GM12878 (cell line): ENCODE data around the gene DOCK1. TPM values are rescaled to one million over a fixed set of nuclear protein-coding genes. Genes with fewer than 3 reads are reported as not detected.

Source experiments
- ATAC-seq: fragments of 200-7000 bp; cut with Tn5 transposase; 3 replicates; pipeline ENCODE4 v1.9.1; 2020; ENCODE audit warnings: mild to moderate bottlenecking, moderate library complexity
- BruUV-seq: library from RNA; stranded (reverse); fragments of 400-500 nt; replicated peaks from 2 replicates; lab custom pipeline; 2021; lab: Mats Ljungman, UMichigan
- CTCF ChIA-PET: fragments of 300-600 bp; sonication (Branson Sonifier 250); formaldehyde crosslinking; extraction: SDS; loops from one replicate; lab custom pipeline; 2021; ENCODE audit warnings: inconsistent platforms; lab: Yijun Ruan, JAX
- POLR2A ChIA-PET: fragments of 350-600 bp; formaldehyde crosslinking; extraction: SDS; loops from one replicate; lab custom pipeline; 2021; ENCODE audit warnings: inconsistent platforms; lab: Charles Lee
- RAD21 ChIA-PET: fragments of 300-600 bp; sonication (Branson Sonifier 250); formaldehyde crosslinking; loops from one replicate; lab custom pipeline; 2023; ENCODE audit warnings: antibody characterized with exemption; ENCODE audit not compliant: unreplicated experiment; lab: Charles Lee
- SMC1A ChIA-PET: fragments of 300-600 bp; sonication (Branson Sonifier 250); formaldehyde crosslinking; loops from one replicate; lab custom pipeline; 2023; ENCODE audit not compliant: unreplicated experiment, uncharacterized antibody; lab: Charles Lee
- DNase-seq: peaks from one replicate; pipeline ENCODE4 v3.0.0-alpha.2; 2011; ENCODE audit warnings: low read depth, low spot score
- FAIRE-seq: peaks from 3 replicates; lab custom pipeline; 2011; peaks lifted over from hg19 to GRCh38; lab: Jason Lieb, UNC
- H2AFZ ChIP-seq: 2 replicates; pipeline ENCODE4 v1.6.0; 2011; ENCODE audit warnings: low read depth, low read length, control low read depth; ENCODE audit not compliant: control insufficient read depth
- H3K27ac ChIP-seq: 2 replicates; pipeline ENCODE4 v1.5.1; 2011; ENCODE audit warnings: control low read depth; ENCODE audit not compliant: control insufficient read depth, insufficient read depth
- H3K27me3 ChIP-seq, 2 experiments: replicated peaks in 1 of 2; 2 replicates each; pipeline versions ENCODE4 v1.6.0 to v1.6.1; 2011; ENCODE audit warnings: low read length in 1 of 2; ENCODE audit not compliant: control insufficient read depth in 2 of 2, insufficient read depth in 2 of 2
- H3K36me3 ChIP-seq, 2 experiments: 2 replicates each; pipeline ENCODE4 v1.5.1; 2011; ENCODE audit warnings: low read length in 1 of 2; ENCODE audit not compliant: control insufficient read depth in 2 of 2, insufficient read depth in 2 of 2
- H3K4me1 ChIP-seq: 2 replicates; pipeline ENCODE4 v1.6.1; 2011; ENCODE audit warnings: mild to moderate bottlenecking, low read length, moderate library complexity, mixed read lengths; ENCODE audit not compliant: control insufficient read depth, insufficient read depth
- H3K4me2 ChIP-seq: 2 replicates; pipeline ENCODE4 v1.6.0; 2011; ENCODE audit warnings: control low read depth; ENCODE audit not compliant: control insufficient read depth, insufficient read depth
- H3K4me3 ChIP-seq: fragments of 200-600 bp; sonication (generic); 2 replicates; pipeline ENCODE4 v1.5.1; 2016
- H3K79me2 ChIP-seq: 2 replicates; pipeline ENCODE4 v1.6.0; 2011; ENCODE audit warnings: low read length; ENCODE audit not compliant: control insufficient read depth, insufficient read depth
- H3K9ac ChIP-seq: 2 replicates; pipeline ENCODE4 v1.8.0; 2011; ENCODE audit warnings: low read length, control low read depth, mixed read lengths; ENCODE audit not compliant: control insufficient read depth, insufficient read depth
- H3K9me3 ChIP-seq: replicated peaks from 3 replicates; pipeline ENCODE4 v1.5.1; 2011; ENCODE audit warnings: mild to moderate bottlenecking, low read length; ENCODE audit not compliant: control insufficient read depth, insufficient read depth
- H4K20me1 ChIP-seq: 2 replicates; pipeline ENCODE4 v1.6.0; 2011; ENCODE audit not compliant: control insufficient read depth, insufficient read depth
- HCFC1 ChIP-seq: fragments of 150-350 bp; IDR thresholded peaks from 2 replicates; pipeline ENCODE4 v1.6.1; 2014; ENCODE audit warnings: low read length
- JUND ChIP-seq: IDR thresholded peaks from 2 replicates; pipeline ENCODE4 v1.6.1; 2012; ENCODE audit warnings: low read depth, mild to moderate bottlenecking, low read length, improper control_type of control experiment, moderate library complexity
- KDM1A ChIP-seq: fragments of 200-600 bp; sonication (generic); IDR thresholded peaks from 2 replicates; pipeline ENCODE4 v1.6.1; 2016; ENCODE audit warnings: borderline replicate concordance
- MEF2B ChIP-seq: fragments of 450-650 bp; IDR thresholded peaks from 2 replicates; pipeline ENCODE4 v1.6.1; 2018; ENCODE audit warnings: mild to moderate bottlenecking, moderate library complexity; ENCODE audit not compliant: partially characterized antibody, poor library complexity, severe bottlenecking
- MXI1 ChIP-seq: fragments of 150-350 bp; IDR thresholded peaks from 2 replicates; pipeline ENCODE4 v1.6.1; 2011; ENCODE audit warnings: low read depth, mild to moderate bottlenecking, inconsistent platforms, low read length, improper control_type of control experiment
- WGBS: methylation state at CpG from one replicate; pipeline ENCODE4 v1.1.6; 2016; ENCODE audit warnings: low lambda C conversion rate; ENCODE audit not compliant: insufficient replicate concordance, insufficient coverage; ENCODE audit errors: missing lambda C conversion rate; 5-methylcytosine and 5-hydroxymethylcytosine counted together
- in situ Hi-C: fragments of 300-500 bp; cut with MboI; formaldehyde crosslinking; loops from 9 replicates; pipeline ENCODE4 v1.14.3; 2018; ENCODE audit warnings: mixed read lengths
- intact Hi-C: fragments of 100-400 bp; cut with micrococcal nuclease; formaldehyde crosslinking; loops from one replicate; pipeline ENCODE4 v1.14.2; 2022; ENCODE audit not compliant: unreplicated experiment
- polyA plus RNA-seq, 11 experiments: library from polyadenylated mRNA; depleted of rRNA in 4 of 11; unstranded in 6 of 11; stranded (reverse) in 5 of 11; fragments of >200 nt; fragmentation: Nextera tagmentation in 4 of 11; fragmentation: Illumina TruSeq in 1 of 11; extraction: Ambion mirVana in 4 of 11; extraction: Trizol in 1 of 11; gene quantifications; 1 replicate in 1 of 11; 2 replicates in 10 of 11; pipeline versions ENCODE4 v1.2.1 to v1.2.3, GENCODE V29; 2011 to 2016; ENCODE audit warnings: inconsistent platforms in 2 of 11, missing spikeins in 2 of 11, low read depth in 1 of 11
- total RNA-seq, 4 experiments: library from RNA; depleted of rRNA in 3 of 4; stranded (reverse); fragments of >200 nt in 3 of 4; fragmentation: Illumina TruSeq in 1 of 4; extraction: Trizol in 1 of 4; gene quantifications; 2 replicates each; pipeline versions ENCODE4 v1.2.1 to v1.2.3, GENCODE V29; 2013 to 2021
- TF ChIP-seq, protein P1 (sequence below): fragments of 450-650 bp; IDR thresholded peaks from 2 replicates; pipeline ENCODE4 v1.6.1; 2017; ENCODE audit warnings: antibody characterized with exemption, mild to moderate bottlenecking, moderate library complexity
- TF ChIP-seq, protein P2 (sequence below), 3 experiments: IDR thresholded peaks in 2 of 3; conservative IDR thresholded peaks in 1 of 3; 2 replicates each; pipeline ENCODE4 v1.5.1; 2011; ENCODE audit warnings: low read depth in 3 of 3, low read length in 3 of 3, mild to moderate bottlenecking in 3 of 3, control low read depth in 2 of 3, moderate library complexity in 2 of 3, inconsistent platforms in 1 of 3, mixed read lengths in 1 of 3; ENCODE audit not compliant: control insufficient read depth in 2 of 3, insufficient read depth in 1 of 3; ENCODE audit errors: extremely low read depth in 1 of 3

The DOCK1 gene
- total and polyA plus RNA-seq, 10 of the 15 experiments (the other 5 are each of a cell fraction or from before 2014, with no cell fraction given) = 0.05 to 0.18 TPM; not detected in 8

DNA sequence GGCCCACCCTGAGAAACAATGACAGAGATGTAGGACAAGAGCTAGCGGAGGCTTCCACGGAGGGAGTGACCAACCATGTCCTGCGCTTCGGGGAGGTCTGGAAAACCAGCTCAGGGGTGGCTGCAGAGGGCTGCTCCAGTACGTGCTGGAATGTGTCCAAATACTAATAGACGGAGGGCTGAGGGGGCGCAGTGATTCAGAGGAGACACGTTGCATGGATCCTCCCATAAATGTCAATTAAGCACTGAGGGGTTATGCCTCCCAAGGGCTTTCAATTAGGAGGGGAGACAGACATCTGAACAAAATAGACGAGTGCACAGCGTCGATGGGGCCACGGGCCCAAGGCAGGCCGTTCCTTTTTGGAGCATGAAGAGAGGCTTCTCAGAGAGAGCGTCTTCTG, 592.9 kb downstream of the DOCK1 start:
- BruUV-seq = no TSS peak
- CTCF ChIA-PET = no interaction called here
- Histone ChIP-seq H3K36me3 (no peaks in the 10 kb centered on the region), H3K4me3 (no peak overlapping the region), H3K9me3 (no peaks in the 10 kb centered on the region), H3K9ac (no peak overlapping the region), H3K4me2 (no peak overlapping the region), H3K4me1 (no peaks in the 10 kb centered on the region), H4K20me1 (no peaks in the 10 kb centered on the region), H3K79me2 (no peaks in the 10 kb centered on the region), H3K27me3 (no peaks in the 10 kb centered on the region), H3K27ac (no peak overlapping the region), H2AFZ (no peak overlapping the region)
- no peak for DNase-seq
- 39% methylated on average over 14 of the region's 14 CpGs for WGBS
- in situ Hi-C loops = no loop called here
- intact Hi-C loops = no loop called here
- ATAC-seq = no peak
- RAD21 ChIA-PET = no interaction called here
- POLR2A ChIA-PET = no interaction called here
- FAIRE-seq = no peak
- SMC1A ChIA-PET = no interaction called here
- TF ChIP-seq, protein P1, sequence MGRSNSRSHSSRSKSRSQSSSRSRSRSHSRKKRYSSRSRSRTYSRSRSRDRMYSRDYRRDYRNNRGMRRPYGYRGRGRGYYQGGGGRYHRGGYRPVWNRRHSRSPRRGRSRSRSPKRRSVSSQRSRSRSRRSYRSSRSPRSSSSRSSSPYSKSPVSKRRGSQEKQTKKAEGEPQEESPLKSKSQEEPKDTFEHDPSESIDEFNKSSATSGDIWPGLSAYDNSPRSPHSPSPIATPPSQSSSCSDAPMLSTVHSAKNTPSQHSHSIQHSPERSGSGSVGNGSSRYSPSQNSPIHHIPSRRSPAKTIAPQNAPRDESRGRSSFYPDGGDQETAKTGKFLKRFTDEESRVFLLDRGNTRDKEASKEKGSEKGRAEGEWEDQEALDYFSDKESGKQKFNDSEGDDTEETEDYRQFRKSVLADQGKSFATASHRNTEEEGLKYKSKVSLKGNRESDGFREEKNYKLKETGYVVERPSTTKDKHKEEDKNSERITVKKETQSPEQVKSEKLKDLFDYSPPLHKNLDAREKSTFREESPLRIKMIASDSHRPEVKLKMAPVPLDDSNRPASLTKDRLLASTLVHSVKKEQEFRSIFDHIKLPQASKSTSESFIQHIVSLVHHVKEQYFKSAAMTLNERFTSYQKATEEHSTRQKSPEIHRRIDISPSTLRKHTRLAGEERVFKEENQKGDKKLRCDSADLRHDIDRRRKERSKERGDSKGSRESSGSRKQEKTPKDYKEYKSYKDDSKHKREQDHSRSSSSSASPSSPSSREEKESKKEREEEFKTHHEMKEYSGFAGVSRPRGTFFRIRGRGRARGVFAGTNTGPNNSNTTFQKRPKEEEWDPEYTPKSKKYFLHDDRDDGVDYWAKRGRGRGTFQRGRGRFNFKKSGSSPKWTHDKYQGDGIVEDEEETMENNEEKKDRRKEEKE = no peak

DNA sequence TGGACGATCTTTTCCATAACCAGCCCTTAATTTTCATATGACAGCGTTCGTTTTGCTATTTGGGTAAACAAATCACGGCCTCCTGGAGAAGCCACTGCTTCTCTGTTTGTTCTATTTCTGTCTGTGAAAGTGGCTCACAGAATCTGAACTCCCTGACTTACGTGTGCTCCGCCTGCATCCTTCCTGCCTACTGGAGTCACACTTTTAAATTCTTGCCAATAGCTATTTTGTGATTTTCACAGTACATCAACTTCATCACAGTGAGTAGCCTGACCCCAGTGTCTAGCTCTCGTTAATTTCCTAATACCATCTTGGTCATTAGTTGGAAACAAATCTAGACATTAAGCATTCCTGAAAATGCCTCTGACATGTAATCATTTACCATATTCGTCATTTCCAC, 594.9 kb downstream of the DOCK1 start:
- no peak overlapping the region for H2AFZ ChIP-seq
- ChIA-PET RAD21 (no interaction called here), CTCF (no interaction called here), POLR2A (no interaction called here), SMC1A (no interaction called here)
- ATAC-seq (no peak), DNase-seq (no peak), FAIRE-seq (no peak)
- H3K27ac ChIP-seq = no peak overlapping the region
- H3K9ac ChIP-seq = no peak overlapping the region
- WGBS = 3% methylated on average over 8 of the region's 8 CpGs
- H3K9me3 ChIP-seq = no peaks in the 10 kb centered on the region
- intact Hi-C loops (no loop called here), in situ Hi-C loops (no loop called here)
- TF ChIP-seq HCFC1 (no peak), KDM1A (no peak), JUND (no peak), MEF2B (no peak), MXI1 (no peak)
- TF ChIP-seq, protein P2, sequence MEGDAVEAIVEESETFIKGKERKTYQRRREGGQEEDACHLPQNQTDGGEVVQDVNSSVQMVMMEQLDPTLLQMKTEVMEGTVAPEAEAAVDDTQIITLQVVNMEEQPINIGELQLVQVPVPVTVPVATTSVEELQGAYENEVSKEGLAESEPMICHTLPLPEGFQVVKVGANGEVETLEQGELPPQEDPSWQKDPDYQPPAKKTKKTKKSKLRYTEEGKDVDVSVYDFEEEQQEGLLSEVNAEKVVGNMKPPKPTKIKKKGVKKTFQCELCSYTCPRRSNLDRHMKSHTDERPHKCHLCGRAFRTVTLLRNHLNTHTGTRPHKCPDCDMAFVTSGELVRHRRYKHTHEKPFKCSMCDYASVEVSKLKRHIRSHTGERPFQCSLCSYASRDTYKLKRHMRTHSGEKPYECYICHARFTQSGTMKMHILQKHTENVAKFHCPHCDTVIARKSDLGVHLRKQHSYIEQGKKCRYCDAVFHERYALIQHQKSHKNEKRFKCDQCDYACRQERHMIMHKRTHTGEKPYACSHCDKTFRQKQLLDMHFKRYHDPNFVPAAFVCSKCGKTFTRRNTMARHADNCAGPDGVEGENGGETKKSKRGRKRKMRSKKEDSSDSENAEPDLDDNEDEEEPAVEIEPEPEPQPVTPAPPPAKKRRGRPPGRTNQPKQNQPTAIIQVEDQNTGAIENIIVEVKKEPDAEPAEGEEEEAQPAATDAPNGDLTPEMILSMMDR (IDR thresholded peaks at IDR 0.05 in 2 of 3, conservative IDR thresholded peaks at IDR 0.05 in 1 of 3; ENCODE audit: control insufficient read depth in 2 of 3, extremely low read depth in 1 of 3, insufficient read depth in 1 of 3, low read depth in 3 of 3, low read length in 3 of 3) = no peak
- H3K4me3 ChIP-seq = no peak overlapping the region
- no peaks in the 10 kb centered on the region for H3K4me1 ChIP-seq
- no peaks in the 10 kb centered on the region for H3K36me3 ChIP-seq
- H3K27me3 ChIP-seq = no peaks in the 10 kb centered on the region
- no peaks in the 10 kb centered on the region for H4K20me1 ChIP-seq
- H3K79me2 ChIP-seq = no peaks in the 10 kb centered on the region
- no TSS peak for BruUV-seq
- H3K4me2 ChIP-seq = no peak overlapping the region
